NT2/D1 (cell line): ENCODE measurements around the gene DPH3.

ENCODE experiments used
- DNase-seq: peaks from one replicate; pipeline ENCODE4 v3.0.0-alpha.2; 2011; ENCODE audit warnings: low read depth, low spot score
- H3K27me3 ChIP-seq: 2 replicates; pipeline ENCODE4 v1.6.0; 2011; ENCODE audit warnings: mild to moderate bottlenecking; ENCODE audit not compliant: insufficient read length, insufficient read depth
- H3K36me3 ChIP-seq: 2 replicates; pipeline ENCODE4 v1.6.1; 2011; ENCODE audit warnings: mild to moderate bottlenecking, low read length, mixed read lengths; ENCODE audit not compliant: insufficient read depth, insufficient read length
- H3K4me1 ChIP-seq: 2 replicates; pipeline ENCODE4 v1.5.1; 2011; ENCODE audit not compliant: insufficient read depth, insufficient read length
- H3K4me3 ChIP-seq: 2 replicates; pipeline ENCODE4 v1.5.1; 2011; ENCODE audit warnings: low read depth; ENCODE audit not compliant: insufficient read length
- H3K9ac ChIP-seq: 2 replicates; pipeline ENCODE4 v1.6.0; 2011; ENCODE audit warnings: low read depth; ENCODE audit not compliant: insufficient read length
- H3K9me3 ChIP-seq: 2 replicates; pipeline ENCODE4 v1.5.1; 2011; ENCODE audit warnings: mild to moderate bottlenecking, low read length; ENCODE audit not compliant: insufficient read depth
- SUZ12 ChIP-seq: IDR thresholded peaks from 2 replicates; pipeline ENCODE4 v1.6.1; 2011; ENCODE audit not compliant: insufficient read length, insufficient read depth; ENCODE audit errors: extremely low read depth
- YY1 ChIP-seq: IDR thresholded peaks from 2 replicates; pipeline ENCODE4 v1.6.1; 2011; ENCODE audit not compliant: insufficient read length, insufficient read depth
- ZNF274 ChIP-seq: IDR thresholded peaks from 2 replicates; pipeline ENCODE4 v1.6.1; 2011; ENCODE audit warnings: mild to moderate bottlenecking, low read depth, low read length

The DPH3 gene

GRCh38 chr3:16247282-16248061 lies 17.3 kb downstream of the DPH3 start:
- H3K36me3 ChIP-seq = no peaks in the 10 kb centered on the region
- H3K27me3 ChIP-seq = no peaks in the 10 kb centered on the region
- H3K4me3 ChIP-seq = no peak overlapping the region
- peak; percentile 70 for DNase-seq
- TF ChIP-seq SUZ12 = no peak
- TF ChIP-seq YY1 = no peak
- TF ChIP-seq ZNF274 = no peak
- no peak overlapping the region for H3K9ac ChIP-seq
- H3K4me1 ChIP-seq = peaks cover 5% of the 10 kb centered on the region
- H3K9me3 ChIP-seq = no peaks in the 10 kb centered on the region

GRCh38 chr3:16245609-16246008 lies 19.1 kb downstream of the DPH3 start:
- H3K27me3 ChIP-seq = no peaks in the 10 kb centered on the region
- no peaks in the 10 kb centered on the region for H3K9me3 ChIP-seq
- peaks cover 5% of the 10 kb centered on the region for H3K4me1 ChIP-seq
- DNase-seq = no peak
- H3K4me3 ChIP-seq = no peak overlapping the region
- no peak overlapping the region for H3K9ac ChIP-seq
- TF ChIP-seq SUZ12 (no peak), ZNF274 (no peak), YY1 (no peak)
- H3K36me3 ChIP-seq = no peaks in the 10 kb centered on the region

GRCh38 chr3:16243706-16244490 lies 20.8 kb downstream of the DPH3 start:
- Histone ChIP-seq H3K4me3 (no peak overlapping the region), H3K9ac (no peak overlapping the region), H3K36me3 (no peaks in the 10 kb centered on the region), H3K27me3 (no peaks in the 10 kb centered on the region), H3K4me1 (peaks cover 5% of the 10 kb centered on the region), H3K9me3 (no peaks in the 10 kb centered on the region)
- TF ChIP-seq ZNF274 = no peak
- no peak for TF ChIP-seq SUZ12
- no peak for TF ChIP-seq YY1
- no peak for DNase-seq

GRCh38 chr3:16242177-16242576 lies 22.6 kb downstream of the DPH3 start:
- no peak for TF ChIP-seq YY1
- no peak for TF ChIP-seq SUZ12
- no peak for TF ChIP-seq ZNF274

GRCh38 chr3:16241225-16241624 lies 23.5 kb downstream of the DPH3 start:
- no peak for DNase-seq

More at GRCh38 chr3:16242177-16242576, 22.6 kb downstream of the DPH3 start:
- Histone ChIP-seq H3K36me3 (no peaks in the 10 kb centered on the region), H3K4me1 (no peaks in the 10 kb centered on the region), H3K27me3 (no peaks in the 10 kb centered on the region), H3K9ac (no peak overlapping the region), H3K4me3 (no peak overlapping the region), H3K9me3 (no peaks in the 10 kb centered on the region)
- DNase-seq = no peak

GRCh38 chr3:16240229-16241023 lies 24.3 kb downstream of the DPH3 start:
- TF ChIP-seq YY1 (no peak), SUZ12 (no peak), ZNF274 (no peak)

More at GRCh38 chr3:16241225-16241624, 23.5 kb downstream of the DPH3 start:
- Histone ChIP-seq H3K9ac (no peak overlapping the region), H3K4me1 (no peaks in the 10 kb centered on the region), H3K9me3 (no peaks in the 10 kb centered on the region), H3K36me3 (no peaks in the 10 kb centered on the region), H3K27me3 (no peaks in the 10 kb centered on the region), H3K4me3 (no peak overlapping the region)
- TF ChIP-seq SUZ12 (no peak), ZNF274 (no peak), YY1 (no peak)

More at GRCh38 chr3:16240229-16241023, 24.3 kb downstream of the DPH3 start:
- H3K4me3 ChIP-seq = no peak overlapping the region
- DNase-seq = no peak
- H3K27me3 ChIP-seq = no peaks in the 10 kb centered on the region
- no peaks in the 10 kb centered on the region for H3K4me1 ChIP-seq
- no peak overlapping the region for H3K9ac ChIP-seq
- no peaks in the 10 kb centered on the region for H3K36me3 ChIP-seq
- no peaks in the 10 kb centered on the region for H3K9me3 ChIP-seq
